OCI-LY7 (cell line): Measurements from ENCODE around the gene TMEM204. TPM values are rescaled to one million over a fixed set of nuclear protein-coding genes. Genes with fewer than 3 reads are reported as not detected.

Source experiments
- BruUV-seq: library from RNA; stranded (reverse); fragments of 400-500 nt; replicated peaks from 2 replicates; lab custom pipeline; 2021; lab: Mats Ljungman, UMichigan
- CTCF ChIA-PET: fragments of 300-600 bp; sonication (Branson Sonifier 250); formaldehyde crosslinking; loops from one replicate; lab custom pipeline; 2022; ENCODE audit warnings: antibody characterized with exemption; ENCODE audit not compliant: unreplicated experiment; lab: Charles Lee
- POLR2A ChIA-PET: fragments of 300-600 bp; sonication (Branson Sonifier 250); formaldehyde crosslinking; loops from one replicate; lab custom pipeline; 2022; ENCODE audit warnings: antibody characterized with exemption; lab: Charles Lee
- DNase-seq: peaks from one replicate; pipeline ENCODE4 v3.0.0-alpha.2; 2015; ENCODE audit warnings: low spot score
- H2AFZ ChIP-seq: fragments of 200-600 bp; sonication (generic), shearing (Covaris generic); 2 replicates; pipeline ENCODE4 v1.6.1; 2014; ENCODE audit warnings: mild to moderate bottlenecking, antibody characterized with exemption, low read length, moderate library complexity
- H3K27ac ChIP-seq: fragments of 200-600 bp; sonication (generic); 2 replicates; pipeline ENCODE4 v1.5.1; 2014; ENCODE audit warnings: mixed run types, low read depth, mild to moderate bottlenecking, moderate library complexity, low read length, inconsistent platforms; ENCODE audit not compliant: poor library complexity, severe bottlenecking
- H3K36me3 ChIP-seq: fragments of 200-600 bp; sonication (generic); 2 replicates; pipeline ENCODE4 v1.6.1; 2014; ENCODE audit warnings: mild to moderate bottlenecking, antibody characterized with exemption, low read length, moderate library complexity, mixed read lengths; ENCODE audit not compliant: insufficient read depth
- H3K4me1 ChIP-seq: fragments of 200-600 bp; sonication (generic); 2 replicates; pipeline ENCODE4 v1.5.1; 2014; ENCODE audit warnings: mild to moderate bottlenecking, low read length; ENCODE audit not compliant: insufficient read depth, poor library complexity, severe bottlenecking
- H3K4me2 ChIP-seq: fragments of 200-600 bp; sonication (generic); 2 replicates; pipeline ENCODE4 v1.6.1; 2014; ENCODE audit warnings: mild to moderate bottlenecking, low read length
- H3K4me3 ChIP-seq: fragments of 200-600 bp; sonication (generic); 2 replicates; pipeline ENCODE4 v1.5.1; 2014; ENCODE audit warnings: mild to moderate bottlenecking, low read depth, low read length; ENCODE audit not compliant: poor library complexity, severe bottlenecking
- H3K79me2 ChIP-seq: fragments of 200-600 bp; sonication (generic); 2 replicates; pipeline ENCODE4 v1.6.1; 2016; ENCODE audit warnings: low read depth, mild to moderate bottlenecking, low read length, moderate library complexity, mixed read lengths; ENCODE audit not compliant: insufficient read depth
- H3K9me2 ChIP-seq: fragments of 200-600 bp; sonication (generic); 2 replicates; pipeline ENCODE4 v1.6.1; 2016; ENCODE audit warnings: mild to moderate bottlenecking, low read length, mixed read lengths; ENCODE audit not compliant: insufficient read depth
- H3K9me3 ChIP-seq: fragments of 200-600 bp; sonication (generic); 2 replicates; pipeline ENCODE4 v1.6.1; 2014; ENCODE audit warnings: mild to moderate bottlenecking, mixed run types, low read length, mixed read lengths
- H4K20me1 ChIP-seq: fragments of 200-600 bp; sonication (generic); 2 replicates; pipeline ENCODE4 v1.6.1; 2014; ENCODE audit warnings: mild to moderate bottlenecking, antibody characterized with exemption, low read length, moderate library complexity, mixed read lengths; ENCODE audit not compliant: insufficient read depth
- EZH2phosphoT487 ChIP-seq: fragments of 200-600 bp; sonication (generic); IDR thresholded peaks from 2 replicates; pipeline ENCODE4 v1.6.1; 2018; ENCODE audit warnings: low read depth, borderline replicate concordance, mild to moderate bottlenecking, mixed run types, antibody characterized with exemption, low read length, moderate library complexity, mixed read lengths
- intact Hi-C: fragments of 100-400 bp; cut with micrococcal nuclease; formaldehyde crosslinking; loops from one replicate; pipeline ENCODE4 v1.10.0; 2022; ENCODE audit not compliant: unreplicated experiment
- total RNA-seq, 2 experiments: library from RNA; depleted of rRNA in 1 of 2; stranded (reverse); fragments of >200 nt in 1 of 2; shearing (Covaris generic) in 1 of 2; gene quantifications; 2 replicates each; pipeline ENCODE4 v1.2.3, GENCODE V29; 2014 to 2022
- TF ChIP-seq, protein P1 (sequence below): fragments of 200-600 bp; sonication (generic); conservative IDR thresholded peaks from 2 replicates; pipeline ENCODE4 v1.5.1; 2014; ENCODE audit warnings: mild to moderate bottlenecking, antibody characterized with exemption, low read length, moderate library complexity, mixed read lengths

The TMEM204 gene
- total RNA-seq, 2 experiments from 2014 or later, result not detected

DNA sequence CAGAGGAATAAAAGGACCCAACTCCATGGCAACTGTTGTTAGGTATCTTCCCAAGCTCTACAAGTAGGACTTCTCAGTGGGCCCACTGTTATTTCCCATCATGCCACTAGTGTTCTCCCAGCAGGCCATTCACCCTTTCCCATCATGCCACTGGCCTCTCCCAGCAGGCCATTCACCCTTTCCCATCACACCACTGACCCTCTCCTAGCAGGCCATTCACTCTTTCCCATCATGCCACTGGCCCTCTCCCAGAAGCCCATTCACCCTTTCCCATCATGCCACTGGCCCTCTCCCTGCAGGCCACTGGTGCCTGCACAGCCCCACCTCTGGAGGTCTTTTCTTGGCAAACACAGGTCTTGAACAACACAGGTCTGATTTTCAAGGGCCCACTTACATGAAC lies 42.1 kb downstream of the TMEM204 start:
- no peak for DNase-seq
- intact Hi-C loops, result no loop called here
- Histone ChIP-seq H2AFZ (no peak overlapping the region), H3K79me2 (no peaks in the 10 kb centered on the region), H3K4me2 (no peak overlapping the region), H3K9me3 (no peaks in the 10 kb centered on the region), H3K4me1 (no peaks in the 10 kb centered on the region), H3K9me2 (no peaks in the 10 kb centered on the region), H4K20me1 (no peaks in the 10 kb centered on the region), H3K36me3 (no peaks in the 10 kb centered on the region; the same call in 1 of the 2 replicates), H3K4me3 (no peak overlapping the region), H3K27ac (no peak overlapping the region)
- ChIA-PET CTCF (no interaction called here), POLR2A (no interaction called here)
- TF ChIP-seq EZH2phosphoT487, result no peak
- TF ChIP-seq, protein P1, sequence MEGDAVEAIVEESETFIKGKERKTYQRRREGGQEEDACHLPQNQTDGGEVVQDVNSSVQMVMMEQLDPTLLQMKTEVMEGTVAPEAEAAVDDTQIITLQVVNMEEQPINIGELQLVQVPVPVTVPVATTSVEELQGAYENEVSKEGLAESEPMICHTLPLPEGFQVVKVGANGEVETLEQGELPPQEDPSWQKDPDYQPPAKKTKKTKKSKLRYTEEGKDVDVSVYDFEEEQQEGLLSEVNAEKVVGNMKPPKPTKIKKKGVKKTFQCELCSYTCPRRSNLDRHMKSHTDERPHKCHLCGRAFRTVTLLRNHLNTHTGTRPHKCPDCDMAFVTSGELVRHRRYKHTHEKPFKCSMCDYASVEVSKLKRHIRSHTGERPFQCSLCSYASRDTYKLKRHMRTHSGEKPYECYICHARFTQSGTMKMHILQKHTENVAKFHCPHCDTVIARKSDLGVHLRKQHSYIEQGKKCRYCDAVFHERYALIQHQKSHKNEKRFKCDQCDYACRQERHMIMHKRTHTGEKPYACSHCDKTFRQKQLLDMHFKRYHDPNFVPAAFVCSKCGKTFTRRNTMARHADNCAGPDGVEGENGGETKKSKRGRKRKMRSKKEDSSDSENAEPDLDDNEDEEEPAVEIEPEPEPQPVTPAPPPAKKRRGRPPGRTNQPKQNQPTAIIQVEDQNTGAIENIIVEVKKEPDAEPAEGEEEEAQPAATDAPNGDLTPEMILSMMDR, result no peak
- BruUV-seq, result no TSS peak

DNA sequence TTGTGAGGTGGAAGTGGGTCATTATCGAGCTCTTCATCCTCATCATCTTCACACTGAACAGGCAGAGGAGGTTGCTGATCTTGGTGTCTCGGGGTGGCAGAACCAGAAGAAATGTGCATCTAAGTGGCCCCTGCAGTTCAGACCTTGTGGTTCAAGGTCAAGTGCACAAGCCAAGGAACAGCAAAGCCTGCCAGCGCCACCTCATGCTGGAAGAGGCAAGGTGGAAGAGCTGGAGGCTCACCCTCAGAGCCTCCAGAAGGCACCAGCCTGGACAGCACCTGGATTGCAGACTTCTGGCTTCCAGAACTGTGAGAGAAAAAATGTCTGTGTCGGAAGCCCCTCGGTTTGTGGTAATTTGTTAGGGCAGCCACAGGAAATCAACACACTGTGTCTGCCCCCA lies 45.7 kb downstream of the TMEM204 start:
- Histone ChIP-seq H3K27ac (no peak overlapping the region), H3K36me3 (no peaks in the 10 kb centered on the region; the same call in 1 of the 2 replicates), H4K20me1 (no peaks in the 10 kb centered on the region), H3K4me1 (no peaks in the 10 kb centered on the region), H3K4me3 (no peak overlapping the region), H3K9me2 (no peaks in the 10 kb centered on the region), H2AFZ (no peak overlapping the region), H3K4me2 (no peak overlapping the region), H3K79me2 (no peaks in the 10 kb centered on the region), H3K9me3 (no peaks in the 10 kb centered on the region)
- no peak for DNase-seq
- no TSS peak for BruUV-seq
- POLR2A ChIA-PET, result no interaction called here
- TF ChIP-seq, protein P1, result no peak
- no peak for TF ChIP-seq EZH2phosphoT487
- intact Hi-C loops, result no loop called here
- CTCF ChIA-PET, result no interaction called here

GRCh38 chr16:1580256-1580655 lies 46.8 kb downstream of the TMEM204 start:
- no peaks in the 10 kb centered on the region for H3K9me2 ChIP-seq
- H3K79me2 ChIP-seq, result no peaks in the 10 kb centered on the region
- DNase-seq, result no peak
- no peaks in the 10 kb centered on the region for H3K4me1 ChIP-seq
- no peak overlapping the region for H3K27ac ChIP-seq
- no TSS peak for BruUV-seq
- no peak overlapping the region for H3K4me3 ChIP-seq
- ChIA-PET POLR2A (no interaction called here), CTCF (no interaction called here)
- no peaks in the 10 kb centered on the region for H3K9me3 ChIP-seq
- no peak overlapping the region for H2AFZ ChIP-seq
- no peak for TF ChIP-seq EZH2phosphoT487
- TF ChIP-seq, protein P1, result no peak
- H3K36me3 ChIP-seq, result no peaks in the 10 kb centered on the region; the same call in 1 of the 2 replicates
- intact Hi-C loops, result no loop called here
- H4K20me1 ChIP-seq, result no peaks in the 10 kb centered on the region
- H3K4me2 ChIP-seq, result no peak overlapping the region
